Dermis microvascular lymphatic vessel endothelial cell (primary cell): ENCODE results near the gene MNX1. TPM values are rescaled to one million over a fixed set of nuclear protein-coding genes. Genes with fewer than 3 reads are reported as not detected.

ENCODE experiments used
- DNase-seq, 2 donors: peaks; one replicate each; pipeline versions ENCODE4 v3.0.0 to v3.0.0-alpha.2; 2010; ENCODE audit warnings: low read depth in 2 of 2
- total RNA-seq: library from RNA; depleted of rRNA; stranded (reverse); fragments of >200 nt; gene quantifications from 2 replicates; pipeline ENCODE4 v1.2.1, GENCODE V29; 2014

MNX1 gene
- total RNA-seq, 1 donor from 2014 or later: under 0.01 TPM

DNA sequence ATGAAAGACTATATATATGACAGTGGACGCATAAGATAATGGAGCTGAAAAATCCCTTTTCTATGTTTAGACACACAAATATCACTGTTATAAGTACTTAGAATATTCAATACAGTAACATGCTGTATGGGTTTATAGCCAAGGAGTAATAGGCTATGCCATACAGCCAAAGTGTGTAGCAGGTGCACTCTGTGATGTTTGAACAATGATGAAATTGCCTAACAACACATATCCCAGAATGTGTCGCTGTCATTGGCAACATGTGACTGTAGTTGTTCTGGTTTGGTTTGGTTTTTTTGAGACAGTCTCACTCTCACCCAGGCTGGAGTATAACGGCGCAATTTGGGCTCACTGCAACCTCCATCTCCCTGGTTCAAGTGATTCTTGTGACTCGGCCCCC is 34.8 kb downstream of the MNX1 start:
- no peak for DNase-seq

DNA sequence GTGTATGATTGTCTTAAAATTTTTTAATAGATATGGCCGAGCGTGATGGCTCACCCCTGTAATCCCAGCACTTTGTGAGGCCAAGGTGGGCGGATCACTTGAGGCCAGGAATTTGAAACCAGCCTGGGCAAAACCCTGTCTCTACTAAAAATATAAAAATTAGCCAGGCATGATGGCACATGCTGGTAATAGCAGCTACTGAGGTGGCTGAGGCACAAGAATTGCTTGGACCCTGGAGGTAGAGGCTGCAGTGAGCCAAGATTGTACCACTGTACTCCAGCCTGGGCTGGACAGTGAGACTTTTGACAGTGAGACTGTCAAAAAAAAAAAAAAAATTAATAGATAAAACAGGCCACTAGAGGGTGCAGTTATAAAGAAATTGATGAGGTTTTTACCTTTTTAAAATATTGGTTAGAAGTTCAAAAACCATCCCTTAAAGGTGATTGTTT is 40.5 kb downstream of the MNX1 start:
- DNase-seq: peak in 1 of 2 donors; percentile 18

DNA sequence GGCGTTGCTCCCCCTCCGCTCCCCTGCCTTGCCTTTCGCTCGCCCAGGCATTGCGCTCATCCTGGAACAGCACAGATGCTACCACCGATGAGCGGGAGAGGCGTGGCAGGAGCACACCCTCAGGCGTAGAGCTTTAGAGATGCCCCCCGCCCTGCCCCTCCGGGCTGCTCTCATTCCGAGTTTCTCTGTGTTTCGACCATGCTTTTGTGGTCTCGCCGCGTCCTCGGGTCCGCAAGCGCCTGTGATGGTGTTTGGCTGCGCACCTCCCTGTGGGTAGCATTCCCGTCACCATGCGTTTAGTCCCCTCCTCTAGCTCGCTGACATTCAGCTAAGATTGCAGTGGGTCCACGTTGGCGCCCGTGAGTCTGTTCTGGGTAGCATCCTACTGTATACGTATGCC is 42.3 kb downstream of the MNX1 start:
- no peak for DNase-seq

DNA sequence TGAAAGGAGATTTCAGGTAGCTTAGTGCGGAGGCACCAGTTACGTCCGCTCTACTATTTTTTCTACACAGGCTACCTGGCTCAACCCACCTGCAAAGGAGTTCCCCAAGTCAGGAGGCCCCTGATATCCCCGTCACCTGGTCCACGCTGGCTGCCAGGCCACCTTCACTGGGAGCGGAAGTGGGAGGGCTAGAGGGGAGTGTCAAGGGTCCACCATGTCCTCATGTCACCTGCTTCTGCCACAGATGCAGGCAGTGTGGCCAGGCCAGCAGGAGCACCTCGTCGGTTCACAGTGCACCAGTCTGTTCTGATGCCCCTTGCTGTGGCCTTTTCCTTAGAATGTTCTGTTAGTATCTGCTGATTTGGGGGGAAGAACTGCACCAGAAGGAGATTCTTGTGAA is 44.1 kb downstream of the MNX1 start:
- DNase-seq: no peak

DNA sequence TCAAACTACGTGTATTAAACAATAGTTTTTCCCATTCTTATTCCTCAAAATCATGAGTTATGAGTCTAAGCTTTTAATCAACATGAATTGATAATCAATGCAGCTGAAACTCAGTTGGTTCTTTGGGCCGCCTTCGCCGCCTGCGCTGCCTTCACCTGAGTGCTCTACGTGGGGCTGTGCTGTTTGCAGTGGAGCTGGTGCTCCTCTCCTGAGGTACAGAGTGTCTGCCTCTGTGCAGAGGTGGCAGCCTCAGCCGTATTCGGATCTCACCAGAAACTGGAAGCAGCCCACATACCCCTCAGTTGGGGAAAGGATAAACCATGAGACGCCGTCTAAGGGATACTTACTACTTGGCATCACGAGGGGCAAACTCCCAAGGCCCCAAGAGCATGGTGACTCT is 45.5 kb downstream of the MNX1 start:
- DNase-seq: no peak

DNA sequence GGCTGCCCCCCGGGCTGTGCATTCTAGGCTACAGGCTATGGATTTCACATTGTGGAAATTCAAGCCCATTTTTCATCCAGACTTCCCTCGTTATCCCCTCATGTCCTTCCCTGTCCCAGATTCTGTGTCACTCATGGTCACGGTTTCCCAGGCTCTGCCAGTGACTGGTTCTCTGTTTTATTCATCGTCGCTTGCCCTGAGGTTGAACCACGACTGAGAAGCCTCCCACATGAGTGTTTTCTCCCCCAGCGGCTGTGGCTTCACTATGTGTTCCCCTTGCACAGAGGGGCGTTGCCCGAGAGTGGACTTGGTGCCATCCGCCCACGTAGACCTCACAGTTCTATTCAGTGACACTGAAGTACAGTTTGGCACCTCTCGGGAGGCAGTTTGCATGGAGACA is 47.0 kb downstream of the MNX1 start:
- no peak for DNase-seq

DNA sequence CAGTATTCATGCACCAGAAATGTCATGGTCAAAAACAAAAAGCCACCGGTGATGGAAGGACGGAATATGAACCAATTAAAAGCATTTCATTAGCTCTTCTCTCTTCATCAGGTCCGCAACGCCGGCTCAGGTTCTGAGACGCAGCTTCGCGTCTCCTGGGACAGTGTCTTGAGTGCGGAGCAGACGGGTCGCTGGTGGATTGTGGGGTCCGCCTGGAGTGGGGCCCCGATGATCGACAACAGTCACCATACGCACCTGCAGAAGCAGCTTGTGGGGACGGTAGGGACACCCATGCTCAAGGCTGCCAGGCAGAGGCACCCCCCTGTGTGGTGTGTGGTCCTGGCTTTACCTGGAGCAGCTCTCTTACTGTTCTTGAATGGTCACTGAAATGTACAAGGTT is 47.6 kb downstream of the MNX1 start:
- no peak for DNase-seq

DNA sequence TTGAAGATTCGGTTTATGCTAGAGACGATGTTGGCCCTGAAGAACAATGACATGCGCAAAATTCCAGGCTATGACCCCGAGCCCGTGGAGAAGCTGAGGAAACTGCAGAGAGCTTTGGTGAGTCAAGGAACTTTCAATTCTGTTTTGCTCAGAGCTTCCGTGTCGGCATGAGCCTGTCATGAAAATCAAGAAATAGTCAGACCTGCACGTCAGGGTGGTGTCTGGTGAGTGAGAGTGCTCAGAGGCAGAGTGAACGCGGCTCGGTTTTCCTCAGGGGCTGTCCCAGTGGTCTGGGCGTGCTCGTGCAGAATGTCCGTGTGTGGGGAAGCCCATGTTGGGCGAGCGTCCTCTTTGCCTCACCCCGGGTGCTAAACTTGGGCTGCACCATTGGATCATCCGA is 48.3 kb downstream of the MNX1 start:
- DNase-seq: no peak

DNA sequence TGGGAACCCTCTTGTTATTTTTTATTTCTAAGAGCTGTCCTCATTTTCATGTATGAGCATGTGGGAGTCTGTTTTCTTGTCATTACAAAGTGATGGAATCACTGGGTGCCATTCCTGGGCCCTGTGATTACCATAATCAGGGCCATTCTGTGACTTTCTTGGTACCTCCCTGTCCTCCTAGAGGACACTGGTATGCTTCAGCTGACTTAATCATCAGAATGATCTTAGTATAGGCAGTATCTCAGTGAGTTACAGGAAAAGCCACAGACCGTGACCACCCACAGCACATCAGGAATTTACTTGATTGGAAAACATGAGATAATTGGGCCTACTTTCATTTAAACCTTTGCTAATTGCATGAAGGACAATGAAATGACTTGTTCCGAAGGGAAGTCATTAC is 53.7 kb downstream of the MNX1 start:
- no peak for DNase-seq

DNA sequence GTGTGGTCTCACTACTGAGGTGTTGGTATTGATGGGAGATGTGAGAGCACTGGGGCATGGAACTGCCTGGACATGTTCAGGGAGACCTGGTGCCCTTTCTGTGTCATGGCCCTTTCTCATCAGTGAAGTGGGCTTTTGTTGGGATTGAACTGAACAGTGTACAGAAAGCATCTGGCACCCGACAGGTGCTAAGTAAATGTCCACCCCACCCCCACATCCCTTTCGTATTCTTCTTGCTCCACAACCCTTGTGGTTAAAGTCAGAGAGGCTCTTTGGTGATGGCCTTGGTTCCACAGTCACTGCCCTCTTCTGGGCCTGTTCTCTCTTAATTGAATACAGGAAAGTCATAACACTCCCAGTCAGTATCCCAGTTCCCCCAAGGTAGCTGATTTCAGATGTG is 55.5 kb downstream of the MNX1 start:
- DNase-seq: no peak

Other genes starting within 250 kb of the MNX1 start
- gene LMBR1, start 117.5 kb downstream of the MNX1 start, total RNA-seq: 106 and 159 TPM in 2 replicates
- 14.0 and 18.1 TPM in 2 replicates for gene NOM1, start 61.0 kb downstream of the MNX1 start, total RNA-seq
- 75.0 and 77.9 TPM in 2 replicates for gene UBE3C, start 128.3 kb upstream of the MNX1 start, total RNA-seq